HUDEP-2 (cell line): ENCODE measurements around the gene C7orf25.

ENCODE experiments used
- DNase-seq, 76 experiments: peaks; one replicate each; lab custom pipeline; 2025; ENCODE audit not compliant: unreplicated experiment in 76 of 76; lab: John Stamatoyannopoulos, UW

Gene C7orf25

GRCh38 chr7:42911454-42912447, at the start of gene C7orf25:
Gene C7orf25 (minus strand): TSS chr7:42912070. CDS start chr7:42910900, 1,170 bp downstream.
- peak in 74 of 76 experiments; percentile 52 to 95 (median 88) for DNase-seq

GRCh38 chr7:42961170-42961569, 49.3 kb upstream of the C7orf25 start:
- DNase-seq, result no peak

- DNase-seq, result no peak
Observed at GRCh38 chr7:42960762-42961161, 48.9 kb upstream of the C7orf25 start.

DNA sequence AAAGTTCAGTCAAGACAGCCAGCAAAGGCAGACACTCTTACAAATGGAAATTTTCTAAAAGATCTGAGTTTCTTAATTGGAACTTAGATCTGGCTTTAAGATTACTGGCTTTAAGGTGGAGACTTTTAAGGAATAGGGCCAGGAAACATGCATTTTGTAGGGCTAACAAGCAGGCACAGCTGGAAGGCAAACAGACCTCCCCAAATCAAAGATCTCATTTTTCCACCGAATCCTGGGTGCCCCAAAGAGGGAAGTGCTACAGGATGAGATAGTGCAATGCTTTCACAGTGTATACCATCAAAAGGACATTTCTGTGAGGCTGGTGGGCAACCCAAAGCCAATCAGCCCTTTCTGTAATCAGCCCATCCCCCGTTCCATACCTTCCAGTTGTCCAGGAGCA, 47.7 kb upstream of the C7orf25 start:
- DNase-seq, result no peak

GRCh38 chr7:42956062-42956461, 44.2 kb upstream of the C7orf25 start:
- DNase-seq, result no peak

GRCh38 chr7:42953994-42954393, 42.1 kb upstream of the C7orf25 start:
- DNase-seq, result no peak

DNA sequence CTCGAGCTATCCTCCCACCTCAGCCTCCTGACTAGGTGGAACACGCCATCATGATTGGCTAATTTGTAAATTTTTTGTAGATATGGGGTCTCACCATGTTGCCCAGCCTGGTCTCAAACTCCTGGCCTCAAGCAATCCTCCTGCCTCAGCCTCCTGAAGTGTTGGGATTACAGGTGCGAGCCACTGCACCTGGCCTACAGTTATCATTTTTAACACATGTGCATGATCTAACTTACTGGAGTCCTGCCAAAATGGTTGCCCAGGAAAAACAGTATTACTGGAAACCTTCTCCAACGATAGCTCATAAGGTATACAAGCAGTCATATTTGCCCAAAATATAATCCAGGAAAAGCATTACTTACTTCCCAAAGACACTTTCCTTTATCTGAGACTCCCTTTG, 40.5 kb upstream of the C7orf25 start:
- no peak for DNase-seq

DNA sequence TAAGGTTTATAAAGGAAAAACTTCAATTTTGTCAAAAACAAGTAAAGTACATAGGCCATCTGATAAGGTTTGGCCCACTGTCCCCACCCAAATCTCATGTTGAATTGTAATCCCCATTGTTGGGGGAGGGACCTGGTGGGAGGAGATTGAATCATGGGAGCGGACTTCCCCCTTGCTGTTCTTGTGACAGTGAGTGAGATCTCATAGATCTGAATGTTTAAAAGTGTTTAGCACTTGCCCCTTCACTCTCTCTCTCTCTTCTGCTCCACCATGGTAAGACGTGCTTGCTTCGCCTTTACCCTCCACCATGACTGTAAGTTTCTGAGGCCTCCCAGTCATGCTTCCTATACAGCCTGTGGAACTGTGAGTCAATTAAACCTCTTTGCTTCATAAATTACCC, 38.5 kb upstream of the C7orf25 start:
- DNase-seq, result no peak

- DNase-seq, result no peak
Observed at GRCh38 chr7:42947521-42947920, 35.7 kb upstream of the C7orf25 start.

DNA sequence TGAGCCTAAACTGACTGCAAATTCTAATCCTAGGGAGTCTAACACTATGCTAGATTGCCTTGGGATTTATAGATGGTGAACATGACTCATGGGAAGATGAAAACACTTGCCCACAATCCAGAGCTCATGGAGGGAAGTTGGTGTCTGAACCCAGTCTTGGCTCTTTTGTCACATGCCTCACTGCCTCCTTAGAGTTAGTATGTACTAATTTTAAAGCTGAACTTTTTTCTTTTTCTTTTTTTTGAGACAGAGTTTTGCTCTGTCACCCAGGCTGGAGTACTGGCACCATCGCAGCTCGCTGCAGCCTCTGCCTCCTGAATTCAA, 34.7 kb upstream of the C7orf25 start:
- no peak for DNase-seq

DNA sequence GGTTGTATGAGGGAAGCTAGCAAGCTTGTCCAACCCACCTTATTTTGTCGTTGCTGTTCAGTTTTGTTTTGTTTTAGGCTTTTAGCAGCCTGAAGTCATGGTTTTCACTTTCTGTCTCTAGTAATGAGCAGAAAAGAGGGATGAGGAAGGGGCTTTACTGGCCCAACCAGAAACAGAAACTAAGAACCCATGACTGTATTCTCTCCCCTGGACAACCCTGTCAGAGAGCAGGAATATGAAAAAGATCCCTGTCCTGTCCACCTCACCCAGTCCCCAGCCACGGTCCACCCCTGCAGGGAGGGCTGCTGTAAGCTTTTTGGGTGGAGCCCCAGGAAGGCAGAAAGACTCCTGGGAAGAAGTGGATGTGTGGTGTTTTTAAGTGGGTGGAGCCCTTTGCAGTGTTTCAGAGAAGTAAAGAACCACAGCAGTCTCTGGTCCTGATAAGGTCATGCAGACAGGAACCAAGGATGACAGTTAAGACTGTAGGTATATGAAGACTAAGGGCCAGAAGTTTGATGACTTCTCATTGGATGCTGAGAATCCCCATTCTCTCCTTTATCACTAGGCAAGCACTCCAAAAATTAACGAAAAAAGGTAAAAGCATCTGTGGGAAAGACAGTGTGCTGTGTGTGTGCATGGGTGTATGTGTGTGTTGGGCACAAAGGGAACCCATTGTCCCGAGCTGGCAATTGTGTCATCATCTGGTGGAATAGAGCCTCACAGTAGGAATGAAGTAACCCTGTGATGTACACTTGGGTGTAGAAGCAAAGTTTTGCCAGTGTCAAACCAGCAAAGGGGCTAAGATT, 34.2 kb upstream of the C7orf25 start:
- DNase-seq, result peak in 34 of 76 experiments; percentile 1 to 61 (median 14)

DNA sequence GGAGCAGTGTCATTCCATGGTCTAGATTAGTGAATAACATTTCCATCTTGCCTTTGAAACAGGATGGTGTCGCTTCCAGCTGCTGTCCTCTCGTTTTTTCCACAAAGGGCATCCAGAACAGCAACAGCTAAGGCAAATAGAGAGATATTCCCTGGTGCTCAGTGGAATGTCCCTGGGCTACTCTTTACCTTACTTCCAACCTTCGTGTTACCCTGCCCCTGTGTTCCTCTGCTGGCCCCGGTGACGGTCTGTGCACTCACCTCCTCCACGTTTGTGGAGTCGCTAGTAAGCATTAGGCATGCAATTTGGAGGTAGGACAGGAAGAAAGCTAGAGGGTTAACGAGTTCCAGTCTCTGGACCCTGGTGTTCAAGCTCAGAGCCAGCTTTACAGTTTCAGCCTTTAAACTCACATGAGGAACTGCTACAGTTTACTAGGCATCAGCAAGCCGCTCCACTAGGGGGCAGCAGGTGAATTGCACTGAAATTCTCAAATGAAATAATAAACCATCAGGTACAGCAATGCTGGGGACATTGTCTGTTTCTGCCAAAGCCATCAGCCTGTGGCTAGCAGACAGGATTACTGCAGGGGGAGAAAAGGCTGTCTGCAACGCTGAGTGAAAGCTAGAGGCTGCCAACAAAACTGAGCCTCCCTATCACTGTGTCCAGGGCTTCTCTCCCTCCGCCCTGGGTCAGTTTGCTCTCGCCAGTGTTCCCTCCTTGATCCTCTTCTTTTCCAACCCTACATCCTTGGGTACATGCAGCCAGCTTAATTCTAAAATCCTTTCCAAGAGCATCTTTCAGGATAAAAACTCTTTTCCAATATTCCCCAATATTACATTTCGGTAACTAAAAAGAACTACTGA, 29.3 kb upstream of the C7orf25 start:
- peak in 63 of 76 experiments; percentile 2 to 68 (median 35) for DNase-seq

DNA sequence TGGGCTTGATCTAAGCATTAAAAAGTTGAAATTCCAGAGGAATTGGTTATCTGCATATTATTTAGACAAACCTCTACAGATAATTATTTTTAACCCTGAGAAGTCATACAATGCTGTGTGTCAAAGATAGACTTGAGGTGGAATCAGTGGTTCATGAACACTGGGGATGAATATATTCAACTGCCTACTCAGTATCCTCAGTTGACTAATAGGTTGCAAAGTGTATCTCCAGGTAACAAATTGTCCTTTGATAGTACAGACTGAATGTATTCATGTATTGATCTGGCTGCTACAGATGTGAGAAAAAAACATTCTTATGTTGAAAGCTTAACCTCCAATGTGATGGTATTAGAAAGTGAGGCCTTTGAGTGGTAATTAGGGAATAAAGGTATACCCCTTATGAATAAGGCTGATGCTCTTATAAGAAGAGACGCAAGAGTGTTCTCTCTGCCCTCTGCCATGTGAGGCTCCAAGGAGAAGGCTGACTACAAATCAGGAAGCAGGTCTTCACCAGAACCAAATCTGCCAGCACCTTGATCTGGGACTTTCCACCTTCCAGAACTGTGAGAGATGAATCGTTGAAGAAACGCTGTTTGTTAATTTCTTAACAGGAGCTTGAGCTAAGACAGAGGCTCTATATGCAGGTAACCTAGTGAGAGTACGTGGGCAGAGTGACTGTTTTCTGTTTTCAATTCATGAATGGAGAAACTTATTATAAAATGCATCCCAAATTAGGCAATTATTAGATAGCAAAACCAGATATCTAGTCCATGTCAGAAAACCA, 27.8 kb upstream of the C7orf25 start:
- DNase-seq, result no peak

DNA sequence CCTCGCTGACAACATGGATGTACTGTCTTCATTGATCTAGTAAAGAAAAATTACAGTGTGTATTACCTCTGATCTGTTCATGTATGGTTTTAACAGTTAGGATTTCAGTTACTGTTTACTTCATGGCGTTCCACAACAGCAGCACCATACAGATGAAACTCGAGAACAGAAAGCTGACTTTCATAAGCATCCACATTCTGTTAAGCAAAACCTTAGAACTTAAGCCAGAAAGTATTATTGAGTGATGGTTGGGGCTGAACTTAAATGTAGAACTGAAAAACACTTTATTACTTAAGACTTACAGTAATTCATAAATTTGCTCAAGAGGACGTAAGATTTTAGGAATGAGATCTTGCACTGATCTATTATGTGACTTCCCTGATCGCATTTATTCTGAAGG, 24.0 kb upstream of the C7orf25 start:
- DNase-seq, result no peak

DNA sequence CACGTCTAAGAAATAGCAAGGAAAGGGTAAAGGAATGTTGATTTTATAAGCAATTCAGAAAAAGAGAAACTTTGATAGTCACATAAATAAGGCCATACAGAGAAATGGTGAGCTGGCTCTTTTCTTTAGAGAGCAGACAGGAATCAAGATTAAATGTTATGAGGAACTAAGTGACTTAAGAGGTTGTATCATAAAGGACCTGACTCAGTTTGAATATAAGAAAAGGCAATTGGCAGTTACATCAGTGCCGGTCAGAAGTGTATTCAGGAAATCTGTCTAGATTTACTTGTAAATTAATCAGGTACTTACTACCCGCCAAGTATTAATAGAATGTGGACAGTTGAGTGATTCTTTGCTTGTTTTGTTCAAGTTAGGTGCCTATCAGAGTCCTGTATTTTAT, 22.4 kb upstream of the C7orf25 start:
- DNase-seq, result no peak

- DNase-seq, result peak in 3 of 76 experiments; percentile 4 to 40 (median 8)
Observed at GRCh38 chr7:42932811-42933591, 21.1 kb upstream of the C7orf25 start.

DNA sequence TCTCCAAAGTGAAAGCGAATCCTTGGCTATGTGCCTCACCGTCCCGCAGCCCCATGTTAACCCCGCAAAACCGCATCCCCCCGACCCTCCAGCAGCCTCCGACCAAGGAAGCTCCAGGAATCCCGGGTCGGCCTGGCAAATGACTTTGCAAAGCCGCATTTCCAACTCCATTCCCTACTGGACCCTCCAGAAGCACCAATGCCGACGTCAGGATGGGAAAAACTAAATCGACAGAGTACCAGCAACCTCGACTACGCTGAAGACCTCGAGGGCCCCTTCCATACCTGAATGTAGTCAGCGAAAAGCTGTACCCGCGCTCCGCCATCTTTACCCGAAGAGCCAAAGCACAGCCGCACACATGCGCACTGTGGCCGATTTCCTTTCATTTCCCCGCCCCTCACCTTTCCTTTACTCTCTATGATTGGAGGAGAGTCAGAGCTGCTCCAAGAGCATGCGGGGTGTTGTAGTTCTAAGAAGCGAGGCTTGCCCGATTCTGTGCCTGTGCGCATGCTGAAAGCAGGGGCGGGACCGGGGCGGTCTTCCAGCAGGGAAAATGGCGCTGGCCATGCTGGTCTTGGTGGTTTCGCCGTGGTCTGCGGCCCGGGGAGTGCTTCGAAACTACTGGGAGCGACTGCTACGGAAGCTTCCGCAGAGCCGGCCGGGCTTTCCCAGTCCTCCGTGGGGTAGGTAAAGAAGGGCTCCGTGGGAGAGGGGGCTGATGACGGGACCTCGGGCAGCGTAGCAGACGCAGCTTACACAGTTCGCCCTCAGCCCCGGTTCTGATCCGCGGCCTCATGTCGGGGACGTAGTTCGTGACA, 20.2 kb upstream of the C7orf25 start, which contains the start of the genes MRPL32 and PSMA2:
MRPL32 (plus strand) TSS at position 543 of the 818 bp plus-strand sequence; CDS start at position 554, 11 bp downstream.
PSMA2 (minus strand) TSS at position 341 of the 818 bp plus-strand sequence; CDS start at position 325, 16 bp downstream.
- DNase-seq, result peak; percentile 26 to 96 (median 91)

GRCh38 chr7:42931447-42931833, 19.6 kb upstream of the C7orf25 start:
- DNase-seq, result peak in 1 of 76 experiments; percentile 0
